GM19193 (cell line): Measurements from ENCODE around the gene PAK5.

ENCODE experiments used
- POLR2A ChIP-seq: IDR thresholded peaks from 4 replicates; pipeline ENCODE4 v1.6.1; 2011; ENCODE audit not compliant: insufficient read depth, insufficient read length; ENCODE audit errors: extremely low read depth

Gene PAK5

GRCh38 chr20:9514461-9515213, 324.2 kb downstream of the PAK5 start, which contains the start of gene LAMP5:
TSS of gene LAMP5 (plus strand) at chr20:9514590. CDS start at chr20:9514853, 263 bp downstream.
- TF ChIP-seq POLR2A, result no peak

DNA sequence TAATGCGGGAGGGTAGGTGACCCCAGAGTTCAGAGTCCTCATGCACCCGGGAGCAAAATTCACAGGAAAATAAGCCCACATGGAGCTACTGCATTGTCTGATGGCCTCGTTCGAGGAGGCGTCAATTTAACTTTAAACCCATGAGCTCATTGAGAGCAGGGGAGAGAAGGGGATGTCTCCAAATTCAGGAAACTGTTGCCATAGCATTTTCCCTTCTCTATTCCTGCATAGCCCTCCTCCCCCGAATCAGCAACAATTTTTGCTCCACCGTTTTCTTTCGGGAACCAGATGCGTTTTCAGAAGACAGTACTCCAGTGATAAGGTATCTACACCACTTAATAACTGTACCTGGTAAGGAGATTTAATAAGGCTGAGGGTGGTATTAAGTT, 324.8 kb downstream of the PAK5 start:
- no peak for TF ChIP-seq POLR2A

DNA sequence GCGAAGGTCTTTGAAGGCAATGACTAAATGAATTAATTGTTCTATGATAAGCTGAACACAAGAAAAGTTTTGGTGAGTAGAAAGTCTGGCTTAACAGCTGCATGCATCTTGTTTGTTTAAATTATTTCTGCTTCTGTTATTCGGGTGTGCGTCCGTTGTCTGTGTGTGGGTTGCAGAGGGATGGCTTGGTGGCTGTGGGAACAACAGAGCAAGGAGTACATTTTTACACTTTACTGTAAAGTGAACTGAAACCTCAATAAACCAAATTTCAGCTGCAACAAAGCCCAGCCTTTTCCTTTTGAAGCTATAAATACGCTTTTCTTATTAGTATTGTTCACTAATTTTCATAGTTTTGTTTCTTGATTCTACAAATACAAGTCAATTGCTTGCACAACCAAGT, 328.0 kb downstream of the PAK5 start:
- TF ChIP-seq POLR2A, result no peak

DNA sequence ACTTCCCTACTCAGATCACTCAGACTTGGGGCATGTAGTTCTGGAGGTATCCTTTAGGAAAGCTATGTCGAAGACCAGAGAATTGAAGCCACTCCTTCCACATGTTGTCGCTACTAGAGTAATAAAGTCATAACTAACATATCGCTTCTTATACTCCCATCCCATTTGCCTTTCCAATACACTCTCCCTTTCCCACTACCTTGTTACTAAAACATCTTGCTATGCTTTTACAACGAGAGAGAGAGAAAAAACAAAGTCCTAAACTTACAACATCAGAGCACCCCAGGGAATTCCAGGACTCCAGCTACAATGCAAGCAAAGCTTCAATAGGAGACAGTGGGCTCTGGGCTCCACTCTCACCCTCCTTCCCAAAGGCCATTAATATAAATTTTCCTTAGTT, 329.6 kb downstream of the PAK5 start:
- no peak for TF ChIP-seq POLR2A

GRCh38 chr20:9508696-9509178, 330.1 kb downstream of the PAK5 start:
- TF ChIP-seq POLR2A, result no peak

DNA sequence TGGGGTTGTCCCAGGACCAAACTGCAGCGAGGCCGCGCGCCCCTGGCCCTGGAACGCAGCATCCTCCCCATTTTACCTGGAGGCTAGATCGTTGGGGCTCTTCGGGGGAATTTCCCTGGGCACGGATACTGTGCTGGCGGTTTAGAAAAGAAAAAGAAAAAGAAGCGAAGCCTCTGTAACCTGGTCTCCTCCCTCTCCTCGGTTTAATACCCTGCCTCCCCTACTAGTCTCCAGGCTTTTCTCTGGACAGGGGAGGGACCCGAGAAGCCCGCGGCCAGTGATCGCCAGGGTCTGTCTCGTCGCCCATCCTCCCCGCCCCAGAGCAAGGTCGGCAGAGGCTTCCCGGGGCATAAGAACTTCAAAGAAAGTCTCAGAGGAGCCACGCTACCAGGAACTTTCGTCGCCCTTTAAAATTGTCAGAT, 330.6 kb downstream of the PAK5 start:
- TF ChIP-seq POLR2A, result no peak

DNA sequence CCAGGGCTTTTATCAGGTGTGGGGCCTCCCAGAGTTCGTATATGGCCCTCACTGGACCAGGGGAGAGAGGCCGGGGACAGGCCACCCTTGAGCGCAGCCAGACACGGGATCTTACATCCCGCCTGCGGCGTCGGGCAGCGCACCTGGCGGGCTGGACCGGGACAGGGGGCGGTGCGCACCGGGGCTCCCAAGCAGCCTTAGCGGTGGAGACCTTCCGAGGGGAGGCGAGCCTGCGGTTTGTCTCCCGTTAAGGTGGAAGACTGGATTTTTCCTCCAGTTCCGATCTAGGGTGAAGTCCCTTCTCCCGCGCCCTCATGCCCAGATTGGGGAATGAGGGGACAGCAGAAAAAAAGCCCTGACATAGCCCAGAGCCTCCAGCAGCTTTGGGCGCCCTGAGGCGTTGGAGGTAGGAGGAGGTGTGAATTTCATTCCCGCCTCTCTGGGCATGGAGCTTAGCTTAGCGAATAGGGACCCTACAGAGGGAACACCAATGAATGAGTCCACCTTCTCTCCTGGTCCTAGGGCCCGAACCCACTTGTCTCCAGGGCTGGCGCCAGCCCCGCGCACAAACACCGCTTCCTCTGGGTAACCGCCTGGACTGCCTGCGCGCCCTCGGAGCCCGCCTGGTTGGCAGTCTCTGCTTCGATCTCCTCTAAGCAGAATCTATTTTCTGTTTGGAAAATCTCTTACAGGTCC, 331.2 kb downstream of the PAK5 start:
- TF ChIP-seq POLR2A, result no peak

DNA sequence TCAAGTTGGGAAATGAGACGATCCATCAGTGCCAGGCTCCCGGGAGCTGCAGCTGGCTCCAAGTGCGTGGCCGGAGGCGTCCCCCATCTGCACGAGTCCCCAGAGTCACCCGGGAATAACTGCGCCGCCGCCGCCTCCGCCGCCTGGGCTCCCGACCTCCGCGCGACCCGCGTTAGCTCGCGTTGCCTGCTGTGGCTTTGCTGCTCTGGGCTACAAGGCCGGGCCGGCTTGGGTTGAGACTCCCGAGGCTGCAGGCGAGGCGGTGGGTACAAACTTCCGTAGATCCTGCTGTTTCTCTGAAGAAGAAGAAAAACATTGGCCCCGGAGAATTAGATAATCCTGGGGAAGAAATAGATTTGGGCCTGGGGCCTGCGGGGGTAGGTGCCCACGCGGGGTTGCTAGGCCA, 331.9 kb downstream of the PAK5 start:
- no peak for TF ChIP-seq POLR2A

- no peak for TF ChIP-seq POLR2A
Observed at GRCh38 chr20:9506280-9506821, 332.5 kb downstream of the PAK5 start.

GRCh38 chr20:9503526-9504245, 335.2 kb downstream of the PAK5 start:
- TF ChIP-seq POLR2A, result no peak

DNA sequence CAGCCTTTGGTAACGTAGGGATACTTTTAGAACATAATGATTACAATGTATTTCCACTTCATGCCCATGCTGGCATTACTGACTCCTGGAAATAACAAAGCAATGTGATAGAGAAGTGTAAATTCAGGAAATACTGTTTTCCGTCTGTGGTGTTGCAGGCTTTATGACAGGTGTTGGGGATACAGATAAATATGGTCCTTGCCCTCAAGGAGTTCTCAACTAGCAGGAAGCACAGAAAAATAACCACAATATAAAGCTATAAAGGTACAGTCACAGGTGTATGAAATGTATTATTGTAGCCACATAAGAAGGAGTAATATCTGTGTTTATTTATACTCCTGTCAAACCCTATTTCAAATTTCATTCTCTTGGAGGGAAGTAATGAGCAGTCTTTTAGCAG, 337.4 kb downstream of the PAK5 start:
- no peak for TF ChIP-seq POLR2A

GRCh38 chr20:9500121-9500520, 338.8 kb downstream of the PAK5 start:
- TF ChIP-seq POLR2A, result no peak

- no peak for TF ChIP-seq POLR2A
Observed at GRCh38 chr20:9499126-9499899, 339.6 kb downstream of the PAK5 start.

DNA sequence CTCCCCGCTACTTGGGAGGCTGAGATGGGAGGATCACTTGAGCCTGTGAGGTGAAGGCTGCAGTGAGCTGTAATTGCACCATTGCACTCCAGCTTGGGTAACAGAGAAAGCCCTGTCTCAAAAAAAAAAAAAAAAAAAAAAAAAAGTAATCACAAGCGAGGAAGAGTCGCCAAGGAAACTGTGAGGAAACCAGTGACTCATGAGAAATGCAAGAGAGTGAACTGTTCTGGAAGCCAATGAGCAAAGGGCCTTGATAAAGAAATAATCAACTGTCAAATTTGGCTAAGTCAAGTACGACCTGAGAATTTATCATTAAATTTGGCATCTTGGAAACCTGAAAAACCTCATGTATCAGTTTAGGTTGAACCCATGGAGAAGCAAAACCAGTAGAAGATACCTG, 340.6 kb downstream of the PAK5 start:
- TF ChIP-seq POLR2A, result no peak

DNA sequence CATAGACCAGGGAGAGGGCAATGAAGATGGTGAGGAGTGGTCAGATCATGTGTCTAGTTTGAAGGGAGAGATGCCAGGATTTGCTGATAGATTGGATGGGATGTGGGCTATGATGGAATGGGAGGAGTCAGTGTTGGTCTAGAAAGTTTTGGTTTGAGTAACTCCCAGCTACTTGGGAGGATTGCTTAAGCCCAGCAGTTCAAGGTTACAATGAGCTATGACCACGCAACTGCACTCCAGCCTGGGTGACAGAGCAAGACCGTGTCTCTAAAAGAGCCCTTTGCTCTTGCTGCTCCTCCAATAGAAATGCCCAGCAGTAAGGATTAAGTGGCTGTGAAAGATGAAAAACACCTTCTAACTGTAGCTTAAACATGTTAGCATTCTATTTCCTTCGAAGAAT, 342.7 kb downstream of the PAK5 start:
- no peak for TF ChIP-seq POLR2A

DNA sequence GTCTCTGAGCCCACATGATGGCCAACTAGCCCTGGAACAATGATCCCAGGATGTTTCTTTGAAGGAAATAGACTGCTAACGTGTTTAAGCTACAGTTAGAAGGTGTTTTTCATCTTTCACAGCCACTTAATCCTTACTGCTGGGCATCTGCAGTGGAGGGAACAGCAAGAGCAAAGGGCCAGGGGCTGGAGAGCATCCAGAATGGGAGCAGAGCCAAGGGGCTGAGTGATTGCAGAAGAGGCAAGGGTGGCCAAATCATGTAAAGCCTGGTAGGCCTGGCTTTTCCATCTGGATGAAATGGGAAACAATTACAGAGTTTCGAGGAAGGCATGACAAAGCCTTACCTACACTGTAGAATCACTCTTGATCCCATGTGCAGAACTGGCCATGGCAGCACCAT, 343.2 kb downstream of the PAK5 start:
- TF ChIP-seq POLR2A, result no peak
